BE2C (cell line): ENCODE measurements around the gene BSPH1. TPM values are rescaled to one million over a fixed set of nuclear protein-coding genes. Genes with fewer than 3 reads are reported as not detected.

Experiments
- DNase-seq: peaks from one replicate; pipeline ENCODE4 v3.0.0-alpha.2; 2020
- H3K27me3 ChIP-seq: fragments of 250-450 bp; sonication (Bioruptor Pico); 2 replicates; pipeline ENCODE4 v1.5.1; 2020; ENCODE audit warnings: mild to moderate bottlenecking
- H3K36me3 ChIP-seq: fragments of 250-450 bp; sonication (Bioruptor Pico); 2 replicates; pipeline ENCODE4 v1.5.1; 2020; ENCODE audit warnings: mild to moderate bottlenecking
- H3K4me1 ChIP-seq: fragments of 250-450 bp; sonication (Bioruptor Pico); 2 replicates; pipeline ENCODE4 v1.5.1; 2020
- H3K4me3 ChIP-seq: 2 replicates; pipeline ENCODE4 v1.5.1; 2011; ENCODE audit warnings: low read depth, low read length
- H3K9me3 ChIP-seq: fragments of 250-450 bp; sonication (Bioruptor Pico); 2 replicates; pipeline ENCODE4 v1.5.1; 2020
- CTCF ChIP-seq: IDR thresholded peaks from 2 replicates; pipeline ENCODE4 v1.5.1; 2012; ENCODE audit warnings: mild to moderate bottlenecking, low read depth, low read length
- polyA plus RNA-seq: library from polyadenylated mRNA; unstranded; fragments of >200 nt; gene quantifications from one replicate; pipeline ENCODE4 v1.2.1, GENCODE V29; 2012; ENCODE audit warnings: low read depth, missing spikeins; ENCODE audit not compliant: insufficient read length, insufficient read depth

BSPH1 gene, protein sequence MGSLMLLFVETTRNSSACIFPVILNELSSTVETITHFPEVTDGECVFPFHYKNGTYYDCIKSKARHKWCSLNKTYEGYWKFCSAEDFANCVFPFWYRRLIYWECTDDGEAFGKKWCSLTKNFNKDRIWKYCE
- not detected for polyA plus RNA-seq

DNA sequence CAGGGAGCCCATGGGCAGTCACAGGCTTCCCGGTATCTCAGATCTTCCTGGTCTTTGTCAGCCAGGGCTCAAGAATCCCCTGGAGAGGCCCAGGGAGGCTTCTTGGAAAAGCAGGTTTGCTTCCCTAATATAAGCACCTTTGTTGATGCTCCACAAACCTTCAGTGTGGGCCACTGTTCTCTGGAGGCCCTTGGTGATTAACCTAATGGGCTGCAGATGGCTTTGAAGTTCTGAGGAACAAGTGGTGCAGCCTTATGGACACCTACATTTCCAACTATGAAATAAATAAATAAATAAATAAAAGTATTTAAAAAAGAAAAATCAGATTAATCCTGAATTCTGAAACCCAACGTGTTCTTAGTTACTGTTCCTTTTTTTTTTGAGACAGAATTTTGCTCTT lies at the start of gene BSPH1:
Gene BSPH1, minus strand, starts transcription at position 101 of the 400 bp plus-strand sequence. Its CDS starts 89 bp downstream, at position 12.
- H3K9me3 ChIP-seq: no peaks in the 10 kb centered on the region
- no peaks in the 10 kb centered on the region for H3K4me1 ChIP-seq
- H3K4me3 ChIP-seq: no peak within 1 kb of the TSS
- no peak for TF ChIP-seq CTCF
- no peak for DNase-seq
- H3K27me3 ChIP-seq: peaks cover 18% of the 10 kb centered on the region; the same call in 1 of the 2 replicates
- H3K36me3 ChIP-seq: no peaks in the 10 kb centered on the region

- Histone ChIP-seq H3K4me3 (no peak overlapping the region), H3K9me3 (no peaks in the 10 kb centered on the region), H3K36me3 (no peaks in the 10 kb centered on the region), H3K27me3 (peaks cover 7% of the 10 kb centered on the region; the same call in 1 of the 2 replicates), H3K4me1 (no peaks in the 10 kb centered on the region)
- no peak for DNase-seq
- no peak for TF ChIP-seq CTCF
Observed at GRCh38 chr19:48036765-48037164, 44.8 kb upstream of the BSPH1 start.

DNA sequence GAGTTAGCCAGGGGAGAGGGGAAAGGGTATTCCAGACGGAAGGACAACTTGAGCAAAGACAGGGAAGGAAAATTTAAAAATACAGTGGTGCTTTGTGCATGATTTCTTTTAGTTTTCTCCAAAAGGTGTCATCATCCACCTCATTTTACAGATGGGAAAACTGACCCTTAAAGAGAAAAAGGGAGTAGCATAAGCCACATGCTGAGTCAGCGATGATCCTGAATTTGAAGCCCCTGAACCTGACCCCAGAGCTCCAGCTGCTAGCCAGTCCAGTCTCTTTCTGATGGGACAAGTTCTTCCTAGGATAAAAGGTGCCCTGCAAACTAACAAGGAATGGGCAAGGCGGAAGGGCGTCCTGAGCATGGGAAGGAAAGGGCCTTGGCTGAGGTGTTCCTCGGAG lies 41.6 kb upstream of the BSPH1 start:
- no peak overlapping the region for H3K4me3 ChIP-seq
- H3K9me3 ChIP-seq: no peaks in the 10 kb centered on the region
- no peaks in the 10 kb centered on the region for H3K36me3 ChIP-seq
- H3K4me1 ChIP-seq: no peaks in the 10 kb centered on the region
- peaks cover 6% of the 10 kb centered on the region; the same call in 1 of the 2 replicates for H3K27me3 ChIP-seq
- DNase-seq: no peak
- no peak for TF ChIP-seq CTCF

DNA sequence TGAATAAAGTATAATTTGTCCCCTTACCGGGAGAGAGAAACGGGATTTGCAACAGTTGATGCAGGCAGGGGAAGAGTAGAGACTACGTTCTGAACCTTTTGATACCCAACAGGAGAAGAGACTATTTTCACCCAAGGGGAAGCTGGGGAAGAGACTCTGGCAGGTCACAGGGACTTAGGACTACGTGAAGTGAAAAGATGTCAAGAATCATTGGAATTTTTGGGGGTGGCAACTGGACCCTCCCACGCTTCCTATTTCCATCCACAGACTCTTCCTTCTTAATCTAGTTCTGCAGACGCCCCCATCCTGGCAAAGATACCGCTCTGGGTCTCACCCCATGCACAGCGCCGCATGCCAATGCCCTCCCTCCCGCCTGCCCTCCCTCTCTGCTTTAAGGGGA lies 38.1 kb upstream of the BSPH1 start:
- TF ChIP-seq CTCF: no peak
- Histone ChIP-seq H3K4me1 (no peaks in the 10 kb centered on the region), H3K9me3 (no peaks in the 10 kb centered on the region), H3K36me3 (no peaks in the 10 kb centered on the region), H3K27me3 (peaks cover 5% of the 10 kb centered on the region; the same call in 1 of the 2 replicates), H3K4me3 (no peak overlapping the region)
- no peak for DNase-seq

GRCh38 chr19:48029431-48029830 lies 37.5 kb upstream of the BSPH1 start:
- Histone ChIP-seq H3K4me3 (no peak overlapping the region), H3K9me3 (no peaks in the 10 kb centered on the region), H3K36me3 (no peaks in the 10 kb centered on the region), H3K4me1 (no peaks in the 10 kb centered on the region), H3K27me3 (peaks cover 3% of the 10 kb centered on the region)
- no peak for TF ChIP-seq CTCF
- DNase-seq: no peak

- no peaks in the 10 kb centered on the region for H3K9me3 ChIP-seq
- no peak for TF ChIP-seq CTCF
- no peak for DNase-seq
- H3K36me3 ChIP-seq: no peaks in the 10 kb centered on the region
- H3K27me3 ChIP-seq: peaks cover 8% of the 10 kb centered on the region
- no peaks in the 10 kb centered on the region for H3K4me1 ChIP-seq
- H3K4me3 ChIP-seq: no peak overlapping the region
Observed at GRCh38 chr19:48025480-48025879, 33.5 kb upstream of the BSPH1 start.
